ENCODE results near the gene ADCY3.

The ADCY3 gene

DNA sequence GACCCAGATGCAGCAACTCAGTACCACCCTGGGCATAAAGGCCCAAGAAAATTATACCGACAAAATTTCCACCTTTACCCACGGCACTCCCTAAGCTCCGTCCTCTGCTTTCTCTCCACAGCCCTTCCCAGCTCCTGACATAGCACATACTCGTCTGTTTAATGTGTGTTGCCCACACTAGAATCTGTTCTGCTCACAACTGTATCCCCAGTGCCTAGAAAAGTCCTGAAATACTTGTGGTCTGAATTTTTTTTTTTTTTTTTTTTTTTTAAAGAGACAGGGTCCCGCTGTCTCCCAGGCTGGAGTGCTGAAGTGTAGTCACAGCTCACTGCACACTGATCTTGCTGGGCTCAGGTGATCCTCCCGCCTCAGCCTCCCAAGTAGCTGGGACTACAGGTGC, 62.3 kb downstream of the ADCY3 start:
- Mint-ChIP-seq H3K9me3 (no peaks in the 10 kb centered on the region), H3K27ac (no peak overlapping the region), H3K4me3 (no peak overlapping the region), H3K4me1 (no peaks in the 10 kb centered on the region), H3K27me3 (no peaks in the 10 kb centered on the region), H3K36me3 (peaks cover 8% of the 10 kb centered on the region)

DNA sequence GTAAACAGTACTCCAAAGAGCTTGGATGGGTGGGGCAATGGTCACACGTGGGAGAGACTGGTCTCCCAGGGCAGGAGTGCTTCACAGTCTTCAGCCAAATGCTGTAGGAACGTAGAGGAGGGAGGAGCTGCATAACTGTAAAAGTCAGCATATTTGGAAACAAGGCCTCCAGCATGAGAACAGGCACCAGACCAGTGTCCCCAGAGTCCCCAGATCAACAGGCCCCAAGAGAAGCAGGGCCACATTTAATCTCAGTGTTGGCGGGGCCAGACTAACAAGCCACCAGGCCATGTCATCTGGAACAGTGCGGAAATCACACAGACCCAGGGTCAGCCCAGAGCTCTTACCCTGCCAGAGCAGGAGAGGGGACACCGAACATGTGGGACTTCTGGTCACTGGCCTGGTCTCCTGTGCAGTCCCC, 63.2 kb downstream of the ADCY3 start:
- H3K4me1 Mint-ChIP-seq, result no peaks in the 10 kb centered on the region
- no peak overlapping the region for H3K4me3 Mint-ChIP-seq
- H3K9me3 Mint-ChIP-seq, result no peaks in the 10 kb centered on the region
- H3K36me3 Mint-ChIP-seq, result peaks cover 8% of the 10 kb centered on the region
- no peaks in the 10 kb centered on the region for H3K27me3 Mint-ChIP-seq
- no peak overlapping the region for H3K27ac Mint-ChIP-seq

DNA sequence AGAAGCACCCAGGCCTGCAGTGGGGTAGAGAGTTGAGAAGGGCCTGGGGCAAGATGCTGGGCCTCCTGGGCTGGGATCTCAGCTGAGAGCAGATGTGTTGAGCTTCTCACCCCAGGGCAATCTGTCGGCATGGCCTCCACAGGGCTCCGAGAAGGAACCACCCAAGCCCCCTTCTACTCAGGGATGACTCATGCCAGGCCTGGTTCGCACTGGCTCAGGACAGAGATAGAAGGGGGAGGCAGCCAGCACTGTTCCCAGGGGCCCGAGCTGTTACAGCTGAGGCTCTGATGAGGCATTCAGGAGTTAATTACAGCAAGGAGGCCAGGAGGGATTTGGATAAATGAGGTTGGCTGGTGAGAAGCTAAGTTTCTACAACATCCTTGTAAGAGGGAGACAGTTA, 64.3 kb downstream of the ADCY3 start:
- Mint-ChIP-seq H3K4me1 (no peaks in the 10 kb centered on the region), H3K9me3 (no peaks in the 10 kb centered on the region), H3K27ac (no peak overlapping the region), H3K36me3 (peaks cover 9% of the 10 kb centered on the region), H3K4me3 (no peak overlapping the region), H3K27me3 (no peaks in the 10 kb centered on the region)

DNA sequence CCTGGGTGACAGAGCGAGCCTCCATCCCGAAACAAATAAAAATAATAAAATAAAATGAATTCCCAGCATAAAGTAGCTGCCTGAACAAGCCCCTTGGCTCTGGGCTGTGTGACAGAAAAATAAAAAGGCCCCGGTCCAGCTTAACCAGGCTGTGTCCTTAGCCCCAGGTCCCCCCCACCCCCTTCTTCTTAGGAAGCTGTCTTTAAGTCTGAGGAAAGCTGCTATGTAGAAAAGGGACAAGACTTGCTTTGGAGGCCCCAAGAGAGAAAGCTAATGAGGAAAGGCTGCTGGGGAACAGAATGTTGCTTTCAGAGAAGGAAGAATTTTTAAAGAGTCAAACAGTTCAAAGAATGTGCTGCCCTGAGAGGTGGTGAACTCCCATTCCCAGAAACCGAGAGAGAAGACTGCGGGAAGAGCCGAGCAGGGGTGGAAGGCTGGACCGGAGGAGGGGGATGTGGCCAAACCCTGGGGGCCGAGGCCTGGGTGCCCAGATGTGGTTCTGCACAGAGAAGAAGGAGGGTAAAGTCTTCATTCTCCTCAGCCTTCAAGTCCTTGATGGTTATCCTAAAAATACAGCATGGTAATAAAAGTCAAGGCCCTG, 64.9 kb downstream of the ADCY3 start:
- no peaks in the 10 kb centered on the region for H3K9me3 Mint-ChIP-seq
- H3K27me3 Mint-ChIP-seq, result no peaks in the 10 kb centered on the region
- no peak overlapping the region for H3K27ac Mint-ChIP-seq
- peaks cover 11% of the 10 kb centered on the region for H3K36me3 Mint-ChIP-seq
- H3K4me3 Mint-ChIP-seq, result no peak overlapping the region
- no peaks in the 10 kb centered on the region for H3K4me1 Mint-ChIP-seq

DNA sequence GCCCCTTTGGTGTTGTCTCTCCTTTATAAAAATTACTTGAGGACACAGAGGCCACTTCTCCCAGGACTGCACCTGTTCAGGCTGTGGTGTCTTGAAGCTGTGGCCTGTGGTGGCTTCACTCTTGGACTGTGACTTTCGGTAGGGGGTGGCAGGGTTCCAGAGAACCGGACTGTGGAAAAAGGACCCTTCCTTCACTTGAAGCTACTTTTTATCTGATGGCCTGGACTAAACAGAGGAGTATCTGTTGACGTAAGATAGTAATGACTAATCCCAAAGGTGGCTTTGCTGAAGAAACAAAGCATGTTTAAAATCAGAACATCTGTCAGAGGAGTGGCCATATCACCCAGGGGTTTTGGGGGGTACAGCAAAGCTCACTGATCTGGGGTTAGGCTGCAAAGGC, 66.0 kb downstream of the ADCY3 start:
- no peak overlapping the region for H3K27ac Mint-ChIP-seq
- no peaks in the 10 kb centered on the region for H3K4me1 Mint-ChIP-seq

DNA sequence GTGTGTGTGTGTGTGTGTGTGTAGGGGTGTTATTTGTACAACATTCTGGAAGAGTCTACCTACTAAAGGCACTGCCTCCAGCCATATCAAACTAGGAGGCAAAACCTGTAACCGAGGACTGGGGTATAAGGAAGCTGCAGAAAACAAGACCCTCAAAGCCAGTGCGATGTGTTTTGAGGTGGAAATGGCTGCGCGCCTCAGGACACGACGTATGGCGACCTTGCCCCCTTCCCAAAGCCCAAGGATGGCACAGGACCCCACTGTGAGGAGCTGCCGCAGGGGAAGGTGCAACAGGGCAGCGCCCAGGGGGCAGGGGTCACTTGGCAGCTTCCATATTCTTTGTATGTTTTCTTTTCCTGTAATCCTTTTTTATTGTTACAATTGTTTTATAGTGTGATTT, 67.0 kb downstream of the ADCY3 start:
- H3K36me3 Mint-ChIP-seq, result peaks cover 11% of the 10 kb centered on the region

More for the DNA sequence above, 66.0 kb downstream of the ADCY3 start:
- Mint-ChIP-seq H3K9me3 (no peaks in the 10 kb centered on the region), H3K4me3 (no peak overlapping the region), H3K27me3 (no peaks in the 10 kb centered on the region), H3K36me3 (peaks cover 14% of the 10 kb centered on the region)

DNA sequence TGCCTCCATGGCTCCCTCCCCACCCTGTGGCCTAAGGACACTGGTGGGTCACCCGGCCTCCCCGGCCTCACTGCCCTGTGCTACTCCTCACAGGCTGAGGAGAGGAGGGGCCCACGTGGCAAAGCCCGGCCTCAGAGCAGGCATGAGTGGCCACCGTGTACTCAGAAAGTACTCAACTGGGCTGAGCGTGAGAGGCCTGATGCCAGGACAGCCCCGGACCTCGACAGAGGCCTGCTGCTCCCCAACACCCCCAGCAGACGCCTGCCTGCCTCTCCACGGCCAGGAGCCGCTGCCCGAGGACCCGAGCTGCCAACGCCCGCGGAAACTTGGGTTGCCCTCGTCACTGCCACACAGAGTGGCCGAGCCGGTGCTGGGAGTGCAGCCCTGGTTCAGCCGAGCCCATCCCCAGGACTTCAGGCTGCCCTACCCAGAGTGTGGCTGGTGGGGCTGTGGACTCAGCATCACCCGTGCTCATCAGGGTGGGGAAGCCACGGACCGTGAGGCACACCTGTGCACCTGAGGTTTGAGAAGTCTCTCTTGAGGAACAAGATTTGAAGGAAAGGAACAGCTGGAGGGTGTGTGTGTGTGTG, 67.5 kb downstream of the ADCY3 start:
- Mint-ChIP-seq H3K9me3 (no peaks in the 10 kb centered on the region), H3K4me3 (no peak overlapping the region), H3K4me1 (no peaks in the 10 kb centered on the region), H3K27me3 (no peaks in the 10 kb centered on the region), H3K36me3 (peaks cover 11% of the 10 kb centered on the region), H3K27ac (no peak overlapping the region)

More for the DNA sequence above, 67.0 kb downstream of the ADCY3 start:
- Mint-ChIP-seq H3K27ac (no peak overlapping the region), H3K27me3 (no peaks in the 10 kb centered on the region), H3K9me3 (no peaks in the 10 kb centered on the region), H3K4me3 (no peak overlapping the region), H3K4me1 (no peaks in the 10 kb centered on the region)

DNA sequence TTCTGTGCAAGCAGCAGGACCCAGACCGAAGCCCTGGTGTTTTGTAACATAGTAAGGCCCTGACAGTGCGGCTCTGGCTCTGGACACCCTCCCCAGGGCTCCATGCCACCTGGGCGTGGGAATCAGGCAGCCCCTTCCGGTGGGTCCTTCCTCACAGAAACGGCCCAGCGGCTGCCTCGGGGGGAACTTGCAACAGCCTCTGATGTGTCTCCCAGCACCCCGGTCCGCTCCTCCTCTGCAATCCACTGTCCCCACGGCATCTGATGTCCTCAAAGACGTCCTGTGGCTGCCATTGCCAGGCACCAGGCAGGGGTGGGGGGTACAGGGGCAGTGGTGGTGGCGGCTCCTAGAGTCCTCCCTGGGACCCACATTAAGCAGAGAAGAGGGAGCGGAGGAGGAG, 68.0 kb downstream of the ADCY3 start:
- peaks cover 11% of the 10 kb centered on the region for H3K36me3 Mint-ChIP-seq
- H3K27ac Mint-ChIP-seq, result no peak overlapping the region
- no peaks in the 10 kb centered on the region for H3K4me1 Mint-ChIP-seq
- H3K9me3 Mint-ChIP-seq, result no peaks in the 10 kb centered on the region
- H3K4me3 Mint-ChIP-seq, result no peak overlapping the region
- H3K27me3 Mint-ChIP-seq, result no peaks in the 10 kb centered on the region

DNA sequence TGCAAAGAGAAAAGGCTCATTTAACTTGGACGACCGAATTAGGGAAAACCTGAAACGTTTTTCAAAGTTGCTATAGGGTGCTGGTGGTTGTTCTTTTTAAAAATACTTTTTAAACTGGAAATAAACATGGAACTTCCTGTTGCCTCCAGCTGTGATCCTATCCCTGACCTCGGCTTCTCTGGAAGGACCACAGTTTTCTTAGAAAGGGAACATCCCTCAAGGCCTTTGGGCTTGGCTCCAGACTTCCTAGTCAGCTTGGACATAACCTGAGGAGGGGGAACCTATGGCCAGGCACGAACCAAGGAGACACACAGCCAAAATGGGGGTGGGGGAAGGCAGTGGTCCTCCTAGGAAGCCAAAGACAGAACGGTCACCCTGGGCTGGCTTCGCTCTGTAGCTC, 69.1 kb downstream of the ADCY3 start:
- Mint-ChIP-seq H3K27me3 (no peaks in the 10 kb centered on the region), H3K27ac (no peak overlapping the region), H3K4me1 (no peaks in the 10 kb centered on the region), H3K4me3 (no peak overlapping the region), H3K36me3 (peaks cover 11% of the 10 kb centered on the region), H3K9me3 (no peaks in the 10 kb centered on the region)

DNA sequence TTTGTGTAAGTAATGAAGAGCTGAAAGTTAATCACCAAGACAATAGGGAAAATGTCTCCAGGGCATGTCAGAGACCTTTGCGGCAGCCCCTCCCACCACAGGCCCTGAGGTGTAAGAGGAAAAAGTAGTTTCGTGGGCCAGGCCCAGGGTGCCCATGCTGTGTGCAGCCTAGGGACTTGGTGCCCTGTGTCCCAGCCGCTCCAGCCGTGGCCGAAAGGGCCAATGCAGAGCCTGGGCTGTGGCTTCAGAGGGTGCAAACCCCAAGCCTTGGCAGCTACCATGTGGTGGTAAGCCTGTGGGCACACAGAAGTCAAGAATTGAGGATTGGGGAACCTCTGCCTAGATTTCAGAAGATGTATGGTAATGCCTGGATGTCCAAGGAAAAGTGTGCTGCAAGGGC, 74.3 kb downstream of the ADCY3 start:
- Mint-ChIP-seq H3K36me3 (peaks cover 6% of the 10 kb centered on the region), H3K27ac (no peak overlapping the region)

DNA sequence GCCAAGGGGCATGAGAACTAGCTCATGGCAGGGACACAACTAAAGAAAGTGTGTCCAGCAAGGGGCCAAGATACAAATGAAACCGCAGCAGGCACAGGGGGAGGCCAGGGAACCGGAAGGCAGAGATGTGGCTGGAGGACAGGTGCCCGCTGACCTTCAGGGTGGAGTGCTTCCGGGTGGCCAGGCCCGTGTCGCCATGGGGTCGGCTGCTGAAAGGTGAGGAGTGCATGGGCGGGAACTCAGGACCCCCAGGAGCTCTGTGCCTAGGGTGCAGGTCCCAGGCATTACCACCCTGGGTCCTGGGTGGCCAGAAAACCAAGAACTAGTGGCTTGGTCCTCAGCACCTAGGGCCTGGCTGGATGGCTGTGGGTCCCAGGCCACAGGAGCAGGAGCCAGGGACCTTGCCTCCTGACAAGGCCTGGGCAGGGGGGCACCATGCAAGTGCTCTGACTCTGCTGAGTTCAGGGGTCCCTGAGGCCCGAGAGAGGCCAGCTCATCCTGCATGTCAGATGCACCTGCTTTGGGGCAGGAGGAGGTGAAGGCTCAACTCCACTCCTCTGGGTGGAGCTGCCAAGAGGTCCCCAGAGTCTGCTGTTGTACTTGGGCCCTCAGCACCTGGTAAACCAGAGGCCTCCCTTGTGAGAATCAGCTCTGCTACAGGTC, 75.9 kb downstream of the ADCY3 start:
- Mint-ChIP-seq H3K36me3 (peaks cover 3% of the 10 kb centered on the region), H3K27ac (no peak overlapping the region), H3K4me3 (no peak overlapping the region), H3K4me1 (no peaks in the 10 kb centered on the region), H3K9me3 (no peaks in the 10 kb centered on the region), H3K27me3 (no peaks in the 10 kb centered on the region)

More for the DNA sequence above, 74.3 kb downstream of the ADCY3 start:
- Mint-ChIP-seq H3K27me3 (no peaks in the 10 kb centered on the region), H3K9me3 (no peaks in the 10 kb centered on the region), H3K4me3 (no peak overlapping the region), H3K4me1 (no peaks in the 10 kb centered on the region)

DNA sequence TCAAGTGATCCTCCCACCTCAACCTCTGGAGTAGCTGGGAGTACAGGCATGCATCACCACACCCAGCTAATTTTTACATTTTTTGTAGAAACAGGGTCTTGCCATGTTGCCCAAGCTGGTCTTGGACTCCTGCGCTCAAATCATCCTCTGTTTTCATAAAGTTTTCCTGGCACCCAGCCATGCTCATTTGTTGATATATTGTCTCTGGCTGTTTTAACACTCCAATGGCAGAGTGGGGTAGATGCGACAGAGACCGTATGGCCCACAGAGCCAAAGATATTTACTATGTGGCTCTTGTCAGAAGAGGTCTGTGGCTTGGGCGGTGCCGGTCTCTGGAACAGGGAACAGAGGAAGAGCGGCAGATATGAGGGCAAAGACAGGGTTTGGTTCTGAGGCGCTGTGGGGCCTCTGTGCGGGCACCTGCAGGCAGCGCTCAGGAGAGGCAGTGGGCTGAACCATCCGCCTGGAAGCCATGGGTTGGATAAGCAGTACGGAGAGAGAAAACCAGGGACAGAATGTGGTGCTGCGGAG, 76.6 kb downstream of the ADCY3 start:
- Mint-ChIP-seq H3K27ac (no peak overlapping the region), H3K9me3 (no peaks in the 10 kb centered on the region), H3K36me3 (peaks cover 3% of the 10 kb centered on the region), H3K4me1 (no peaks in the 10 kb centered on the region), H3K4me3 (no peak overlapping the region), H3K27me3 (no peaks in the 10 kb centered on the region)

DNA sequence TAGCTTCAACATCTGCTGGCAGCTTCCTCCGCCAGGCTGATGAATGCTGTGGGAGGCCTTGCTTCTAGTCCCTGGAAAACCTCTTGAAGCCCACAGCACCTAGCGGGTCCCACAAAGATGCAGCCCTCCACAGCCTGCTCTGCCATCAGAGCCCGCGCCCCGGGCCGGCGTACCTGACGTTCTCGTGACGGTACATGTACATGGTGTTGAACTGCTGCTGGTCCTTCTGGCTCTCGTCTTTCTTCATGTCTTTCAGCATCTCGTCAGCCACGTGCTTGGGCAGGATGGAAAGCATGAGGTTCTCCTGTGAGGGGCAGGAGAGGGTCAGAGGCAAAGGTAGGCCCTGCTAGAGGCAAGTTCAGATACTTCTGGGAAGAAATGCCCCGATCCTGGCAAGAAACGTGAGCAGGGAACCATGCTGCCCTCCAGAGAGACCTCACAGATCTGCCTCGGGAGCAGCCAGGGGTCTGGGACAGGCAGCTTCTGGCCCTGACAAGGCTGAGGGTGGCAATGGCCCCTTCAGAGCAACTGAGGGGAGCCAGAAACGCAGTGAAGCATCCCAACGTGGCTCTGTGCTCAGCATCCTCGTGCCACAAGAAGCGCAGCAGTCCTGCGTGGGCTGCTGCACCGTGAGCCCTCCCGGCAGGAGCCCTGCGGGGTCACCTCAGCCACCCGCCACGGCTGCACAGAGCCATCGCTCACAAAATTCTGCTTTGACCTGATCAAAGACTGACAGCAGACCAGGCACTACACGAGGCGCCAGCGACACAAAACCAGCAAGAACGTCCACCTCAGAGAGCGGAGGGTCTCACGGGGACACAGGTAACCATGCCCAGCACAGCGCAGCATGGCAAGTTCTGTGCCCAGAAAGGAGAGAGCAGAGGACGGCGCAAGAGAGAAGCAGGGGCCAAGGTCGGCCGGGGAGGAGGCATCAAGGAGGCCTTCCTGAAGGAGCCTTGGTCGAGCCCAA, 77.7 kb downstream of the ADCY3 start:
- Mint-ChIP-seq H3K27me3 (no peaks in the 10 kb centered on the region), H3K9me3 (no peaks in the 10 kb centered on the region), H3K4me1 (no peaks in the 10 kb centered on the region), H3K36me3 (peaks cover 3% of the 10 kb centered on the region), H3K4me3 (no peak overlapping the region), H3K27ac (no peak overlapping the region)

DNA sequence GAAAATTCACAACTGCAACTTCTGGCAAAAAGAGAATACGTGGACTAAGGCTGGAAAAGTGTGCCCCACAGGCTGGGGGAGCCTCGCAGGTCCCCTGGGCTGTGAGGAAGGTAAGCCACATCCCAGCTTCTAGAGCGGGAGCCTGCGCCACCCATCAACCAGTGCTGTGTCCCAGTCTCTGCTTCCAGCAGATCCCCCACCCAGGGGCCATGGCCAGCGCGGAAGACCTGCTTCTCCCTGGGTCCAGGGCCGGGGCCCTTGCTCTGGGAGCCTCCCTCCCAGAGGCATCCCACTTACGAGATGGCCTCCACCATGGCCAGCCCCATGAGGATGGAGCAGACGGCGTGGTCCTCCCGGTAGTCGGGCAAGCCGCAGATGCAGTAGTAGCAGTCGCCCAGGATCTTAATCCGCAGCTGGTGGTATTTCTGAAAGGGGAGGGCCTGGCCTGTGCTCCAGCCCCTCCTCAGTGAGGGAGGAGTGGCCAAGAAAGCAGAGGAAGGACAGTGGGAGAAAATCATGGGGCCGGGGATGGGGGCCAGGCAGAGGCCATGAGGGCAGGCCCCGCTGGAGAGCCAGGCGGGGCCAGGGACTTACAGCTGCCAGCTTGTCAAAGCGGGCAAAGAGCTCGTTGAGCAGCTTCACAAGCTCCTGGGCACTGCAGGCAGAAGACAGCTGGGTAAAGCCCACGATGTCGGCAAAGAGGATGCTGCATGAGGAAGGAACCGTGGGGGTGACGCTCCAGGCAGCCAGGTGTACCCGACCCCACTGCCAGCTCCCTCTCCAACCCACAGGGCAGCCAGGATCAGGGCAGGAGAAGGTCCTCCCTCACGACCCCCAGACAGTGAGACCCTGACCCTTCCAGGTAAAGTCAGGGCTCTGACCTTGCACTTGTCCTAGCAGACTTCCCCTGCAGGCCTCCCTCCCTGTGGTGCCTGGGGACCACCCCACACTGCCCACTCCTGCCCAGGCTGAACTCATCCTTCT, 78.8 kb downstream of the ADCY3 start:
- Mint-ChIP-seq H3K4me3 (no peak overlapping the region), H3K4me1 (no peaks in the 10 kb centered on the region), H3K27ac (no peak overlapping the region), H3K27me3 (no peaks in the 10 kb centered on the region), H3K9me3 (no peaks in the 10 kb centered on the region), H3K36me3 (peaks cover 3% of the 10 kb centered on the region)

Data from activated naive CD4-positive, alpha-beta T cell treated with anti-CD3 and anti-CD28 coated beads, Interleukin-2, amount 50 U/mL, for 24 hours (primary cell).